H1 (cell line): ENCODE results near the gene PRF1. TPM values are rescaled to one million over a fixed set of nuclear protein-coding genes. Genes with fewer than 3 reads are reported as not detected.
A peak's percentile ranks its signal among the peaks of the same experiment; 100 is the strongest.

Source experiments
- CTCF ChIA-PET: fragments of 300-600 bp; sonication (Branson Sonifier 250); formaldehyde crosslinking; loops from one replicate; lab custom pipeline; 2021; ENCODE audit not compliant: partially characterized antibody; lab: Charles Lee
- POLR2A ChIA-PET: fragments of 300-600 bp; sonication (Branson Sonifier 250); formaldehyde crosslinking; loops from one replicate; lab custom pipeline; 2021; ENCODE audit warnings: inconsistent platforms; ENCODE audit not compliant: partially characterized antibody; lab: Charles Lee
- DNase-seq, 2 experiments: peaks; one replicate each; pipeline versions ENCODE4 v3.0.0 to v3.0.0-alpha.2; 2010 to 2022; ENCODE audit warnings: low spot score in 2 of 2, low read depth in 1 of 2, mixed read lengths in 1 of 2
- FAIRE-seq: peaks from 2 replicates; lab custom pipeline; 2011; peaks lifted over from hg19 to GRCh38; lab: Jason Lieb, UNC
- H2AFZ ChIP-seq: 2 replicates; pipeline ENCODE4 v1.8.1; 2012; ENCODE audit warnings: low read length, inconsistent platforms
- H2AK5ac ChIP-seq: 2 replicates; pipeline ENCODE4 v1.6.1; 2013; ENCODE audit warnings: low read depth, low read length
- H2BK120ac ChIP-seq: replicated peaks from 2 replicates; pipeline ENCODE3; 2013; ENCODE audit warnings: low read depth, low read length, inconsistent platforms
- H2BK12ac ChIP-seq: 2 replicates; pipeline ENCODE4 v1.6.1; 2013; ENCODE audit warnings: low read depth, low read length
- H2BK15ac ChIP-seq: 2 replicates; pipeline ENCODE4 v1.6.1; 2013; ENCODE audit warnings: low read length
- H2BK20ac ChIP-seq: 2 replicates; pipeline ENCODE4 v1.6.1; 2013; ENCODE audit warnings: low read length
- H2BK5ac ChIP-seq: 2 replicates; pipeline ENCODE4 v1.6.1; 2013; ENCODE audit warnings: low read depth, low read length
- H3K14ac ChIP-seq: 2 replicates; pipeline ENCODE4 v1.6.1; 2013; ENCODE audit warnings: inconsistent platforms; ENCODE audit not compliant: insufficient read length
- H3K18ac ChIP-seq: 2 replicates; pipeline ENCODE4 v1.6.1; 2013; ENCODE audit warnings: low read length; ENCODE audit errors: extremely low read depth
- H3K23ac ChIP-seq: 2 replicates; pipeline ENCODE4 v1.6.1; 2013; ENCODE audit warnings: inconsistent platforms; ENCODE audit not compliant: insufficient read length
- H3K23me2 ChIP-seq: 2 replicates; pipeline ENCODE4 v1.6.1; 2013; ENCODE audit warnings: low read depth, low read length
- H3K27ac ChIP-seq: 2 replicates; pipeline ENCODE4 v1.6.1; 2011; ENCODE audit warnings: low read depth, low read length, inconsistent platforms
- H3K27me3 ChIP-seq, 4 experiments: replicated peaks in 1 of 4; 1 replicate in 1 of 4; 2 replicates in 3 of 4; pipeline versions ENCODE4 v1.6.1 to v1.8.1; 2011 to 2013; ENCODE audit warnings: low read length in 3 of 4, mild to moderate bottlenecking in 3 of 4, inconsistent platforms in 2 of 4, mixed read lengths in 2 of 4, moderate library complexity in 1 of 4; ENCODE audit not compliant: control insufficient read depth in 3 of 4, insufficient read depth in 3 of 4; ENCODE audit errors: extremely low read depth in 1 of 4
- H3K36me3 ChIP-seq, 4 experiments: 2 replicates each; pipeline versions ENCODE4 v1.6.1 to v1.8.1; 2011 to 2013; ENCODE audit warnings: mild to moderate bottlenecking in 4 of 4, low read length in 3 of 4, moderate library complexity in 2 of 4, control low read depth in 1 of 4, inconsistent platforms in 1 of 4; ENCODE audit not compliant: insufficient read depth in 4 of 4, control insufficient read depth in 2 of 4
- H3K4ac ChIP-seq: replicated peaks from 2 replicates; pipeline ENCODE3; 2013; ENCODE audit warnings: low read length, low read depth, mixed read lengths, inconsistent platforms; ENCODE audit not compliant: insufficient read length
- H3K4me1 ChIP-seq, 4 experiments: replicated peaks in 1 of 4; 1 replicate in 1 of 4; 2 replicates in 3 of 4; pipeline versions ENCODE4 v1.6.1 to v1.8.1; 2011 to 2013; ENCODE audit warnings: low read length in 3 of 4, inconsistent platforms in 2 of 4, mixed read lengths in 1 of 4; ENCODE audit not compliant: insufficient read depth in 4 of 4, control insufficient read depth in 3 of 4
- H3K4me2 ChIP-seq, 2 experiments: 2 replicates each; pipeline versions ENCODE4 v1.6.1 to v1.8.1; 2011 to 2013; ENCODE audit warnings: low read depth in 2 of 2, low read length in 2 of 2, control low read depth in 1 of 2, inconsistent platforms in 1 of 2, mild to moderate bottlenecking in 1 of 2; ENCODE audit not compliant: insufficient read depth in 1 of 2
- H3K4me3 ChIP-seq, 4 experiments: fragments of 200-600, 300-600 bp in 1 of 4; sonication (generic), shearing (Covaris generic), sonication (Bioruptor Twin) in 1 of 4; 2 replicates each; pipeline versions ENCODE4 v1.5.1 to v1.8.1; 2011 to 2016; ENCODE audit warnings: low read length in 4 of 4, low read depth in 3 of 4, control low read depth in 2 of 4, inconsistent platforms in 2 of 4, mild to moderate bottlenecking in 2 of 4, mixed read lengths in 1 of 4, moderate library complexity in 1 of 4; ENCODE audit not compliant: insufficient read depth in 2 of 4; ENCODE audit errors: extremely low read depth in 1 of 4
- H3K56ac ChIP-seq: replicated peaks from 2 replicates; pipeline ENCODE3; 2013; ENCODE audit warnings: low read depth, mild to moderate bottlenecking, mixed read lengths, low read length, inconsistent platforms; ENCODE audit not compliant: insufficient read length
- H3K79me1 ChIP-seq: 2 replicates; pipeline ENCODE4 v1.6.1; 2013; ENCODE audit warnings: low read depth, low read length, control low read depth
- H3K79me2 ChIP-seq, 2 experiments: 2 replicates each; pipeline versions ENCODE4 v1.6.1 to v1.8.1; 2012 to 2013; ENCODE audit warnings: low read length in 2 of 2, mild to moderate bottlenecking in 2 of 2, inconsistent platforms in 1 of 2; ENCODE audit not compliant: insufficient read depth in 2 of 2, control insufficient read depth in 1 of 2
- H3K9ac ChIP-seq, 4 experiments: replicated peaks in 1 of 4; 1 replicate in 1 of 4; 2 replicates in 3 of 4; pipeline versions ENCODE4 v1.6.1 to v1.8.1; 2011 to 2013; ENCODE audit warnings: low read depth in 3 of 4, low read length in 3 of 4, control low read depth in 2 of 4, mild to moderate bottlenecking in 2 of 4, moderate library complexity in 2 of 4, inconsistent platforms in 1 of 4; ENCODE audit errors: extremely low read depth in 1 of 4
- H3K9me3 ChIP-seq, 2 experiments: 2 replicates each; pipeline versions ENCODE4 v1.6.1 to v1.8.1; 2012 to 2013; ENCODE audit warnings: mild to moderate bottlenecking in 2 of 2, moderate library complexity in 2 of 2, control low read depth in 1 of 2, inconsistent platforms in 1 of 2, low read depth in 1 of 2, low read length in 1 of 2, mixed read lengths in 1 of 2; ENCODE audit not compliant: insufficient read depth in 2 of 2
- H4K20me1 ChIP-seq, 2 experiments: replicated peaks in 1 of 2; 2 replicates each; pipeline versions ENCODE3 to v1.8.1; 2011 to 2013; ENCODE audit warnings: inconsistent platforms in 2 of 2, low read length in 2 of 2, mild to moderate bottlenecking in 1 of 2; ENCODE audit not compliant: insufficient read depth in 2 of 2, control insufficient read depth in 1 of 2
- H4K5ac ChIP-seq: 2 replicates; pipeline ENCODE4 v1.6.1; 2013; ENCODE audit warnings: low read length, low read depth, mixed read lengths, inconsistent platforms; ENCODE audit not compliant: insufficient read length
- H4K8ac ChIP-seq: 2 replicates; pipeline ENCODE4 v1.8.0; 2013; ENCODE audit warnings: mild to moderate bottlenecking, moderate library complexity, low read length, inconsistent platforms; ENCODE audit not compliant: insufficient read depth; ENCODE audit errors: extremely low read depth
- H4K91ac ChIP-seq: replicated peaks from 2 replicates; pipeline ENCODE3; 2013; ENCODE audit warnings: low read length, mixed read lengths, inconsistent platforms; ENCODE audit not compliant: insufficient read length
- CTCF ChIP-seq, 3 experiments: IDR thresholded peaks; 1 replicate in 2 of 3; 2 replicates in 1 of 3; pipeline versions ENCODE4 v1.5.1 to v1.6.1; 2011; ENCODE audit warnings: low read length in 3 of 3, mild to moderate bottlenecking in 3 of 3, inconsistent platforms in 2 of 3, low read depth in 1 of 3, moderate library complexity in 1 of 3; ENCODE audit not compliant: insufficient read depth in 1 of 3; ENCODE audit errors: control extremely low read depth in 1 of 3
- TAF7 ChIP-seq: optimal IDR thresholded peaks from 2 replicates; pipeline ENCODE3; 2011; ENCODE audit warnings: low read depth, mild to moderate bottlenecking, inconsistent platforms, low read length, moderate library complexity, borderline replicate concordance
- WGBS, 2 experiments: shearing (Covaris generic) in 1 of 2; methylation state at CpG; one replicate each; pipeline versions ENCODE4 v1.1.6 to v1.1.7; 2013 to 2015; ENCODE audit warnings: low lambda C conversion rate in 2 of 2, mixed read lengths in 2 of 2, inconsistent platforms in 1 of 2, low coverage in 1 of 2, missing lambda C conversion rate in 1 of 2; ENCODE audit not compliant: insufficient replicate concordance in 2 of 2, insufficient coverage in 1 of 2, insufficient read length in 1 of 2; ENCODE audit errors: extremely low coverage in 1 of 2, missing lambda C conversion rate in 1 of 2; 5-methylcytosine and 5-hydroxymethylcytosine counted together
- polyA plus RNA-seq, 7 experiments: library from polyadenylated mRNA; depleted of rRNA in 3 of 7; stranded (reverse) in 5 of 7; unstranded in 2 of 7; fragments of >200 nt in 5 of 7; fragments of 200-250 nt in 2 of 7; gene quantifications; 1 replicate in 5 of 7; 2 replicates in 1 of 7; 4 replicates in 1 of 7; pipeline versions ENCODE4 v1.2.1 to v1.2.3, GENCODE V29; 2011 to 2013; ENCODE audit warnings: missing spikeins in 2 of 7, mixed read lengths in 2 of 7
- total RNA-seq: library from RNA; stranded (reverse); fragmentation: NEBNext Ultra II Directional; extraction: Animal tissue kit (Norgen Biotek cat#: 25700); gene quantifications from 2 replicates; pipeline ENCODE4 v1.2.1, GENCODE V29; 2021

Gene PRF1
- total and polyA plus RNA-seq, 2 of the 8 experiments (the other 6 are each of a cell fraction or from before 2014, with no cell fraction given) = 0.15 TPM; not detected in 1

- no peak overlapping the region for H2AK5ac ChIP-seq
- no peak overlapping the region for H3K14ac ChIP-seq
- H3K4me2 ChIP-seq = no peak overlapping the region
- no peak overlapping the region for H3K56ac ChIP-seq
- no peak overlapping the region for H2BK12ac ChIP-seq
- H2BK15ac ChIP-seq = no peak overlapping the region
- H3K23me2 ChIP-seq = no peaks in the 10 kb centered on the region
- H4K8ac ChIP-seq = no peak overlapping the region
- no peaks in the 10 kb centered on the region for H3K36me3 ChIP-seq
- H3K9me3 ChIP-seq = no peaks in the 10 kb centered on the region
- FAIRE-seq (no peak), DNase-seq (no peak)
- no peaks in the 10 kb centered on the region for H3K79me2 ChIP-seq
- H4K91ac ChIP-seq = no peak overlapping the region
- no peak overlapping the region for H4K5ac ChIP-seq
- no peak overlapping the region for H2AFZ ChIP-seq
- no peak overlapping the region for H2BK5ac ChIP-seq
- H3K9ac ChIP-seq = no peak overlapping the region
- TF ChIP-seq TAF7 (no peak), CTCF (IDR thresholded peaks at IDR 0.05; ENCODE audit: control extremely low read depth in 1 of 3, insufficient read depth in 1 of 3, low read depth in 1 of 3, low read length in 3 of 3) (peak in 1 of 3 experiments; percentile 5; a peak in 1 of 4 replicates)
- no peaks in the 10 kb centered on the region for H4K20me1 ChIP-seq
- H3K4me1 ChIP-seq = peaks cover 0 to 6% (median 4%) of the 10 kb centered on the region in 4 experiments; a peak in 5 of 7 replicates
- peaks cover 0 to 2% (median 0%) of the 10 kb centered on the region in 4 experiments; a peak in 1 of 7 replicates for H3K27me3 ChIP-seq
- H3K18ac ChIP-seq = no peak overlapping the region
- H3K23ac ChIP-seq = no peak overlapping the region
- H2BK20ac ChIP-seq = no peak overlapping the region
- no peak overlapping the region for H3K4me3 ChIP-seq
- H2BK120ac ChIP-seq = no peak overlapping the region
- H3K79me1 ChIP-seq = no peaks in the 10 kb centered on the region
- POLR2A ChIA-PET = interaction anchor here (2.2 kb wide), 1 partner anchor 14 kb away, joined by 4 read pairs; the partner anchor contains the start of gene PRF1
- no peak overlapping the region for H3K4ac ChIP-seq
- H3K27ac ChIP-seq = no peak overlapping the region
- 90% methylated on average over 10 of the region's 10 CpGs; no CpG with 5 or more reads in 1 of the 2 experiments for WGBS, 2 experiments
- CTCF ChIA-PET = interaction anchor here (0.9 to 7.4 kb wide), 3 partner anchors 28 to 39 kb away, joined by 4 to 47 read pairs (median 5); no protein-coding TSS in a partner anchor
Measured at GRCh38 chr10:70588859-70589570, 13.5 kb downstream of the PRF1 start.
